Measurements from ENCODE around the gene WWOX.

The WWOX gene

DNA sequence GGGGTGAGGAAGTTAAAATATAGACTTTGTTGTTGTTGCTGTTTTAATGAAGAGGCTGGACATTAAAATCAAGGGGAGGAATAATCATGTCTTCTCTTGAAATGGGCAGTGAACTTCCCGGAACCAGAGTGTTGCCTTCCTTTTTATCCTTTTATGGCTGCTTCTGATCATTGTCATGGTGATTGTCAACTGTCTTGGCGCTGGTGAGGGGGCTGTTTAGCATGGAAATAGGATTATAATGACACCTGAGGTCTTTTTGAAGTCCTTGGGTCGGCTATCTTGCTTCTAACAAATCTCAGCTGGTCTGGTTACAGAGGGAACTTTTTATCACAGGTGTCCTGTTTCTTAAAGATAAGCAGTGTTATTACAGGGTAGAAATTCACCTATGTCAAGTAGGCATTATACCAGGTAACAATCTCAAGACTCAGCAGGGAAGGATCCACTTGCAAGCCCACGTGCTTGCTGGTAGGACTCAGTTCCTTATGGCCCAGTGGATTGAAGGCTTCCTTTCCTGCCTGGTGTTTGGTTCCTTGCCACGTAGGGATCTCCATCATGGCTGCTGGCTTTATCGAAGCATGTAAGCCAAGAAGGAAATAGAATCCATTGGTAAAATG, 349.3 kb downstream of the WWOX start:
- H3K4me3 ChIP-seq (ENCODE audit: low read depth, low read length), result no peak overlapping the region
- H3K9me3 ChIP-seq (ENCODE audit: control insufficient read depth, insufficient read depth, low read length), result no peaks in the 10 kb centered on the region
- H3K27me3 ChIP-seq (ENCODE audit: control insufficient read depth, insufficient read depth, low read length), result no peaks in the 10 kb centered on the region
- H3K36me3 ChIP-seq (ENCODE audit: control insufficient read depth, insufficient read depth, low read length), result no peaks in the 10 kb centered on the region
- H3K27ac ChIP-seq (ENCODE audit: low read depth, low read length), result peak overlapping the region; percentile 58
- no peak overlapping the region for H3K9ac ChIP-seq (ENCODE audit: low read depth, low read length)
- peaks cover 20% of the 10 kb centered on the region for H3K4me1 ChIP-seq (ENCODE audit: control insufficient read depth, insufficient read depth, low read length)

DNA sequence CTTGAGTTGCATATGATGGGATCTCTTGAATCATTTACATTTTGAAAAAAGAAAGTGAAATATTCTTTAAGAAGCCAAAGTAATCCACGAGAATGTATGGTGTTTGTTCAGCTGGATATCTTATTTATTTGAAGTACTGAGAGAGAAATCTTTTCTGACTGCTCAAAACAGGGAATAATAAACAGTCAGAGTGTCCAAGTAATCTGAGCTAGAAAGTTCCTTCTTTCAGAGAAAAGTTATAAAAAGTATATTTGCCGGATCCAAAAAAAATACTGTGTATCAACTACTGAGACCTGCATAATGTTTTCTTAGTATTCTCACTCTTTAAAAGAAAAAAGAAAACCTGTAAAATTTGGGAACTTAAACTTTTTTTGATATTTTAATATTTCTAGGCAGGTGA, 350.8 kb downstream of the WWOX start:
- no peak overlapping the region for H3K4me3 ChIP-seq (ENCODE audit: low read depth, low read length)
- H3K4me1 ChIP-seq (ENCODE audit: control insufficient read depth, insufficient read depth, low read length), result peaks cover 20% of the 10 kb centered on the region
- H3K27ac ChIP-seq (ENCODE audit: low read depth, low read length), result no peak overlapping the region
- no peaks in the 10 kb centered on the region for H3K9me3 ChIP-seq (ENCODE audit: control insufficient read depth, insufficient read depth, low read length)
- no peak overlapping the region for H3K9ac ChIP-seq (ENCODE audit: low read depth, low read length)
- no peaks in the 10 kb centered on the region for H3K27me3 ChIP-seq (ENCODE audit: control insufficient read depth, insufficient read depth, low read length)
- H3K36me3 ChIP-seq (ENCODE audit: control insufficient read depth, insufficient read depth, low read length), result no peaks in the 10 kb centered on the region

DNA sequence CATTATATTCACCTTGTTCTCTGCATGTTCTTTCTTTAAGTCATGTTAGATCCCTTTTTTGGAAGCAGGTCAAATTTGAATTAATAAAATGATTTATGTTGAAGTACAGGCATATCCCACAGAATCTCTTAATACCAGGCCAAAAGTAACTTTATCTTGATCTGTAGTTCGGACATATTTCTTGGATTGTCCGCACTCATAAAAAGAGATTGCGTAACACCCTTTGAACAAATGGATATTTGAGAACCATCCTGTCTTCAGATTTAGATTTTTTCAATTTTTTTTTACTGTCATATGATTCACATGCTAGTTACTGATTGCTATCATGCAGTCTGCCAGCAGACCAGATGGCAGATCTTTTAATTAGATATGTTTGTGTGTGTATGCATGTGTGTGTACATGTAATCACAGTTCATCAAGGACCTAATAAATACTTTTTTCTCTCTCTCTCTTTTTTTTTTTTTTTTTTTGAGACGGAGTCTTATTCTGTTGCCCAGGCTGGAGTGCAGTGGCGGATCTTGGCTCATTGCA, 352.6 kb downstream of the WWOX start:
- no peaks in the 10 kb centered on the region for H3K9me3 ChIP-seq (ENCODE audit: control insufficient read depth, insufficient read depth, low read length)
- H3K27me3 ChIP-seq (ENCODE audit: control insufficient read depth, insufficient read depth, low read length), result no peaks in the 10 kb centered on the region
- H3K36me3 ChIP-seq (ENCODE audit: control insufficient read depth, insufficient read depth, low read length), result no peaks in the 10 kb centered on the region
- peaks cover 25% of the 10 kb centered on the region for H3K4me1 ChIP-seq (ENCODE audit: control insufficient read depth, insufficient read depth, low read length)
- H3K27ac ChIP-seq (ENCODE audit: low read depth, low read length), result no peak overlapping the region
- no peak overlapping the region for H3K4me3 ChIP-seq (ENCODE audit: low read depth, low read length)
- H3K9ac ChIP-seq (ENCODE audit: low read depth, low read length), result no peak overlapping the region

DNA sequence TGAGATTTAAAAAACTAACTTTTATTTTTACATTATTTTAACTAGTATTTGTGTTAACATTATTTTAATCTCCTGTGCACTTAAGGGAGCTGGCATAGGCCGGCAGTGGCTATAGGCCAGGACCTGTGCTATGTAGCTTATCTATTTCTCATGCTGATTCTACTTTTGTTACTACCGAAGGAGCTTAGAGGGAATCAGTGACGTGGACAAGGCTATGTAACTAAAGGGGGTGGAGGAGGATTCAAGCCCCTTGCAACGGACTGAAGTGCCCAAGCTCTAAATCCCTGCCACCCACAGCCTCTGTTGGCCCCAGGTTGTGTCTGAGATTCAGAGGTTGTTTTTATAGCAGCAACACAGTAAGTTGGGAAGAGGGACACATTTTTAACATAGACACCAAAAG, 356.4 kb downstream of the WWOX start:
- H3K9ac ChIP-seq (ENCODE audit: low read depth, low read length), result no peak overlapping the region
- peaks cover 5% of the 10 kb centered on the region for H3K4me1 ChIP-seq (ENCODE audit: control insufficient read depth, insufficient read depth, low read length)
- no peak overlapping the region for H3K4me3 ChIP-seq (ENCODE audit: low read depth, low read length)
- no peaks in the 10 kb centered on the region for H3K36me3 ChIP-seq (ENCODE audit: control insufficient read depth, insufficient read depth, low read length)
- no peaks in the 10 kb centered on the region for H3K9me3 ChIP-seq (ENCODE audit: control insufficient read depth, insufficient read depth, low read length)
- H3K27me3 ChIP-seq (ENCODE audit: control insufficient read depth, insufficient read depth, low read length), result no peaks in the 10 kb centered on the region
- no peak overlapping the region for H3K27ac ChIP-seq (ENCODE audit: low read depth, low read length)

DNA sequence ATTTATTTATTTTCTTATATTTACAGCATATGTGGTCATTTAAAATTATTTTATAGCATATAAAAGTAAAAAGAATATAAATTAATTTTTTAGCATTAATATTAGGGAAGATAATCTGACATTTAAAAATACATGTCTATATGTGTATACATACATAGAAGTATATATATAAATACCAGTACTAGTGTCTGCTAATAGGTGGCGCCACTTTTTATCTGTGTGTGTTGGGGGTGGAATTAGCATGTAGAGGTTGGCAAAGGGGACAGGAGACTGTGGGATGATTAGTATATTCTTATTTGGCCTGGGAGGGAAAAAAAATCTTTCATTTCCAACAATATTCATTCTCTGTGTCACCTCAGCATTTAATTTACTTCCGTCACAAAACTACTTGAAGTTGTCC, 359.1 kb downstream of the WWOX start:
- H3K9me3 ChIP-seq (ENCODE audit: control insufficient read depth, insufficient read depth, low read length), result no peaks in the 10 kb centered on the region
- H3K4me1 ChIP-seq (ENCODE audit: control insufficient read depth, insufficient read depth, low read length), result peaks cover 5% of the 10 kb centered on the region
- no peak overlapping the region for H3K27ac ChIP-seq (ENCODE audit: low read depth, low read length)
- H3K36me3 ChIP-seq (ENCODE audit: control insufficient read depth, insufficient read depth, low read length), result no peaks in the 10 kb centered on the region
- H3K4me3 ChIP-seq (ENCODE audit: low read depth, low read length), result no peak overlapping the region
- H3K9ac ChIP-seq (ENCODE audit: low read depth, low read length), result no peak overlapping the region
- H3K27me3 ChIP-seq (ENCODE audit: control insufficient read depth, insufficient read depth, low read length), result no peaks in the 10 kb centered on the region

DNA sequence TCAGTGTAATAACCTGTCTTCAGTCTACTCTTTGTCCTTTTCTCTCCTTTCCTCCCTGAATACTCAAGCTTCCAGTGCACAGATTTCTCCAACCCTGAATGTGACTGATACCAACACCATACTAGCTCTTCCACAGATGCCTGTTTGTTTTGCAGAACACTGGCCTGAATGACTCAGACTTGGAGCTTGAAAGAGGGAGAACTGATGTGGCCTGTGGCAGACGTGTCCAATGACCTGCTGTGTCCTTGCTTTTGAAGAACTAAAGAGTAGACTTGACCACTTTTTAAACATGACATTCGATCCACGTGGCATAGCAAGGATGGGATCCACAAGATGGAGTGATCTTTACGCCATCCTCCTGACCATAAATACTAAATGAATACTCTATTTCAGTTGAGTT, 361.0 kb downstream of the WWOX start:
- no peaks in the 10 kb centered on the region for H3K27me3 ChIP-seq (ENCODE audit: control insufficient read depth, insufficient read depth, low read length)
- no peaks in the 10 kb centered on the region for H3K36me3 ChIP-seq (ENCODE audit: control insufficient read depth, insufficient read depth, low read length)
- peaks cover 5% of the 10 kb centered on the region for H3K4me1 ChIP-seq (ENCODE audit: control insufficient read depth, insufficient read depth, low read length)
- H3K9ac ChIP-seq (ENCODE audit: low read depth, low read length), result no peak overlapping the region
- H3K9me3 ChIP-seq (ENCODE audit: control insufficient read depth, insufficient read depth, low read length), result no peaks in the 10 kb centered on the region
- H3K4me3 ChIP-seq (ENCODE audit: low read depth, low read length), result no peak overlapping the region
- H3K27ac ChIP-seq (ENCODE audit: low read depth, low read length), result no peak overlapping the region

DNA sequence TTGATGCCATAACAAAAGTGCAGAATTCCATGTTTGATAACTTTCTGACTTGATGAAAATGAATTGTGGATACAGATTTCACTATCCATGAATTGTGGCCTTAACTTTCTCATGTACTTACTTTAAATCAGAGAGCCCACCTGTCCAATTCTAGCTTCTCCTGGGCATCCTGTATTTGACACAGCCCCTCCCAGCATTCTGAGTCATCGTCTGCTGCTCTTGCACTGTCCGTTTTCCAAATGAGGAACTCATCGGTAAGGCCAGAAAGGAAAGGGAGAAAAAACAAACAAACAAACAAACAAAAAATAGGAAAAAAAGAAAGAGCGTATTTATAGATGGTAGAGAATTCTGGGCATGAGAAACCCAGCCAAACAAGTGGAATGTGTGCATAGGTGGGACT, 361.6 kb downstream of the WWOX start:
- H3K4me1 ChIP-seq (ENCODE audit: control insufficient read depth, insufficient read depth, low read length), result peaks cover 1% of the 10 kb centered on the region
- no peaks in the 10 kb centered on the region for H3K9me3 ChIP-seq (ENCODE audit: control insufficient read depth, insufficient read depth, low read length)
- H3K9ac ChIP-seq (ENCODE audit: low read depth, low read length), result no peak overlapping the region
- no peaks in the 10 kb centered on the region for H3K27me3 ChIP-seq (ENCODE audit: control insufficient read depth, insufficient read depth, low read length)
- H3K36me3 ChIP-seq (ENCODE audit: control insufficient read depth, insufficient read depth, low read length), result no peaks in the 10 kb centered on the region
- no peak overlapping the region for H3K4me3 ChIP-seq (ENCODE audit: low read depth, low read length)
- no peak overlapping the region for H3K27ac ChIP-seq (ENCODE audit: low read depth, low read length)

DNA sequence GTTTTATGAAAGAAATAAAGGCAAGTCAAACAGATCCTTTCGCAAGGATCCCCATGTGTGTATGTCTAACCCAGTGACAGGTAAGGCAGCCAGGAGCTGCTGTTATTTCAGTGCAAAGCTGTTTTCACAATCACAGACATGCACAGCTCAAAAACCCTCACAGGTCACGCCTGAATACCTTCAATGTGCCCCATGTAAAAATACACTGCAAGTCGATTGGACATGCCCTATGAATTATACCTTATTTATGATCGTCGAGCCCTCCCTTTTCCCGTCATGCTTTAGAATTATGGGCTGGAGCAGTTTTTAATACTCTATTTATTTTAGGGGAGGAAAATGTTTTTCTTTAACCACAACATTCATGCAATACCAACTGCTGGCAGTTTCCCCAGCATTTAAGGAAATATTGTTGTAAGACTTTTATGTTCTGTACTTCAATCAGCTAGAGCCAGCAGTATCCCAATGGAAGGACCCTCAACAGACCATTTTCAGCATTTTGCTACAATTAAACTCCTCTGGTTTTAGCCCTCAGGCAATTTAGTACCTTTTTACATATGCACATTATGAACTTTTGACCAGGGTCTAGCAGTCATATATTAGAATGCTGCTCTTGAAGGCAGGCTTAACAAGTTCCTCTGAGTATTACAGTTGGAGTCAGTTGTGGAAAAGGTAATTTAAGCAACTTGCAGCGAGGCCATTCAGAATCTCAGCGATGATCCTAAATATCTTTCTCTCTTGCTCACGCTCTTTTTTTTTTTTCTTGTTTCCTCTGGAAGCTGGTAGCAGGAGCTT, 362.2 kb downstream of the WWOX start:
- H3K9ac ChIP-seq (ENCODE audit: low read depth, low read length), result no peak overlapping the region
- H3K9me3 ChIP-seq (ENCODE audit: control insufficient read depth, insufficient read depth, low read length), result no peaks in the 10 kb centered on the region
- no peak overlapping the region for H3K27ac ChIP-seq (ENCODE audit: low read depth, low read length)
- no peaks in the 10 kb centered on the region for H3K27me3 ChIP-seq (ENCODE audit: control insufficient read depth, insufficient read depth, low read length)
- no peak overlapping the region for H3K4me3 ChIP-seq (ENCODE audit: low read depth, low read length)
- no peaks in the 10 kb centered on the region for H3K36me3 ChIP-seq (ENCODE audit: control insufficient read depth, insufficient read depth, low read length)
- no peaks in the 10 kb centered on the region for H3K4me1 ChIP-seq (ENCODE audit: control insufficient read depth, insufficient read depth, low read length)

DNA sequence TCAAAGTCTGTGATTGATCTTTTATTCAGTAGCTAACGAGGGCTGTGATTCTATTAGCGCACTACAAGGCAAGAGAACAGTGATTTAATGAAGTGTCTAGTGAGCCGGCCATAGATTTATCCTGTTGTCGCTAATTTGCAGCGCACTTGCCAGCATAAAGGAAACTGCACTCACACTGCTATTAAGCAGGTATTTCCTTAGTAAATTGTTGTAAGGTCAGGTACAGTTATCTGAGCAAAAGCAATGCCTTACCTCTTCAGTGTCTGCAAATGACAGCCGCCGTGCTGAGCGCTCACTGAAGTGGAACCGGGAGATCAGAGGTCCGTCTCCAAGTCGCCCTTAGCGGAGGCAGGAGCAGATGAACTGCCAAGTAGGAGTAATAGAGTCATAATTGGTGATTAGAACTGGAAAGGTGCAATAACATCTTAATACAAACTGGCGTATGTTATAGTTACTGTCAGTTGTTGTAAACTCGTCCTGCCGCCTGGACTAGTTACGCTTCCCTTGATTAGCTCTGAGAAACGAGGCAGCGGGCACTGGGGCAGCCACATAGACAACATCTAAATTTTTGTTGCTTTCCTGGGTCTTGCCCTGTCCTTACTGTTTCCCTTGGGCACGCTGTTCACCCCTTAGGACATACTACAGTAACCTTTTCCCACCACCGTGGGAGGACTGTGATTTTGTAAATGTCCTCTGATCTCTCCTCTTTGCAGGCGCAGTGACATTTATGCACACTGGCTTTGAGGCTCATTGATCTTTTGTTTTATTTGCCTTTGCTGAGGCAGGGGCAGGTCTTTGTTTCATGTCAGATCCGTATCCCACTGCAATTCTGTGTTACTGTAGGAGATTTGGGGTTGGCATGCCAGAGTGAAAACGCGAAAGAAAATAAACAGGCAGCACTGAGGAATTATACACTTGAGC, 363.1 kb downstream of the WWOX start:
- H3K9me3 ChIP-seq (ENCODE audit: control insufficient read depth, insufficient read depth, low read length), result no peaks in the 10 kb centered on the region
- H3K27me3 ChIP-seq (ENCODE audit: control insufficient read depth, insufficient read depth, low read length), result no peaks in the 10 kb centered on the region
- no peaks in the 10 kb centered on the region for H3K4me1 ChIP-seq (ENCODE audit: control insufficient read depth, insufficient read depth, low read length)
- H3K36me3 ChIP-seq (ENCODE audit: control insufficient read depth, insufficient read depth, low read length), result no peaks in the 10 kb centered on the region
- H3K9ac ChIP-seq (ENCODE audit: low read depth, low read length), result no peak overlapping the region
- H3K4me3 ChIP-seq (ENCODE audit: low read depth, low read length), result no peak overlapping the region
- no peak overlapping the region for H3K27ac ChIP-seq (ENCODE audit: low read depth, low read length)

DNA sequence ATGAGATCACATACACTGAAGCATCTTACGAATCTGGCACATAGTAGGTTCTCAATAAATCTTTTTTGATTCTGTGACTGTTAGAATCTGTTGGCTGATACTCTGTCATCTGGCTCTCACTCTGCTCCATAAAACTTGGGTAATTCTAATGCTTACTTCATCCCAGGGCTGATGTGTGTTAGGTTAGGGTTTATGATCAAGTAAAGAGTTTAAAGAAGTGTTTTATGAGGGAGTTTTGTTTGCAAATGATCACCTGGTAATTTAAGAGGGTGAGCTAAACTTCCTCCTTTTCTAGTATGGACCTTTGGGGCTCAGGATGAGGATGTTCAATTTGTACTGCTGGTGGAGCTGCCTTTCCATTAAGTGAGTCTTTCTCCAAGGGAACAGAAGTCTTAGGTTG, 364.1 kb downstream of the WWOX start:
- Histone ChIP-seq H3K9ac (ENCODE audit: low read depth, low read length) (no peak overlapping the region), H3K4me3 (ENCODE audit: low read depth, low read length) (no peak overlapping the region), H3K36me3 (ENCODE audit: control insufficient read depth, insufficient read depth, low read length) (no peaks in the 10 kb centered on the region), H3K9me3 (ENCODE audit: control insufficient read depth, insufficient read depth, low read length) (no peaks in the 10 kb centered on the region), H3K27ac (ENCODE audit: low read depth, low read length) (no peak overlapping the region), H3K27me3 (ENCODE audit: control insufficient read depth, insufficient read depth, low read length) (no peaks in the 10 kb centered on the region), H3K4me1 (ENCODE audit: control insufficient read depth, insufficient read depth, low read length) (no peaks in the 10 kb centered on the region)
